Lung (tissue), 12 donors: ENCODE measurements around the gene IL21R. TPM values are rescaled to one million over a fixed set of nuclear protein-coding genes. Genes with fewer than 3 reads are reported as not detected.

Experiments used
- ATAC-seq: fragments of 200-7000 bp; cut with Tn5 transposase; one replicate; pipeline ENCODE4 v1.9.1; 2020; ENCODE audit warnings: moderate number of reproducible peaks; ENCODE audit not compliant: insufficient read depth, low FRiP score
- DNase-seq, 3 donors: peaks; one replicate each; pipeline ENCODE4 v3.0.0-alpha.2; 2013 to 2017
- H3K27ac ChIP-seq, 2 donors: one replicate each; pipeline ENCODE4 v1.5.1; 2013; ENCODE audit warnings: mild to moderate bottlenecking in 2 of 2, moderate library complexity in 2 of 2, control low read depth in 1 of 2, inconsistent platforms in 1 of 2, low read depth in 1 of 2, low read length in 1 of 2
- H3K27me3 ChIP-seq, 3 donors: one replicate each; pipeline ENCODE4 v1.5.1; 2013; ENCODE audit warnings: low read length in 2 of 3; ENCODE audit not compliant: control insufficient read depth in 3 of 3, insufficient read depth in 3 of 3
- H3K36me3 ChIP-seq, 4 donors: one replicate each; pipeline ENCODE4 v1.5.1; 2013; ENCODE audit warnings: low read length in 4 of 4, mild to moderate bottlenecking in 1 of 4, moderate library complexity in 1 of 4; ENCODE audit not compliant: control insufficient read depth in 4 of 4, insufficient read depth in 4 of 4
- H3K4me1 ChIP-seq, 5 donors: one replicate each; pipeline ENCODE4 v1.5.1; 2013; ENCODE audit warnings: low read length in 5 of 5, mild to moderate bottlenecking in 2 of 5, moderate library complexity in 1 of 5; ENCODE audit not compliant: control insufficient read depth in 5 of 5, insufficient read depth in 5 of 5
- H3K4me3 ChIP-seq: one replicate; pipeline ENCODE4 v1.5.1; 2013; ENCODE audit warnings: mild to moderate bottlenecking, control low read depth, moderate library complexity
- H3K9ac ChIP-seq, 2 donors: one replicate each; pipeline ENCODE4 v1.5.1; 2013; ENCODE audit warnings: low read length in 2 of 2, control low read depth in 1 of 2; ENCODE audit not compliant: insufficient read depth in 1 of 2
- H3K9me3 ChIP-seq, 4 donors: one replicate each; pipeline ENCODE4 v1.5.1; 2013; ENCODE audit warnings: low read length in 3 of 4, mild to moderate bottlenecking in 1 of 4, moderate library complexity in 1 of 4; ENCODE audit not compliant: control insufficient read depth in 4 of 4, insufficient read depth in 3 of 4
- WGBS, 2 donors: extraction: QIAGEN DNeasy Blood & Tissue Kit; methylation state at CpG; one replicate each; pipeline ENCODE4 v1.1.7; 2013; 5-methylcytosine and 5-hydroxymethylcytosine counted together
- polyA plus RNA-seq, 2 donors: library from polyadenylated mRNA; stranded (reverse); fragments of 200-250 nt; gene quantifications; one replicate each; pipeline ENCODE4 v1.2.1, GENCODE V29; 2013
- total RNA-seq, 2 donors: library from RNA; depleted of rRNA in 1 of 2; stranded (reverse); fragments of >200 nt in 1 of 2; gene quantifications; one replicate each; pipeline ENCODE4 v1.2.1, GENCODE V29; 2014 to 2021
- TF ChIP-seq, protein P1 (sequence below): IDR thresholded peaks from 2 replicates; pipeline ENCODE4 v1.5.1; 2012; ENCODE audit warnings: mild to moderate bottlenecking; ENCODE audit errors: control extremely low read depth, extremely low read depth
- donor health status: control.
- donor health status: control.
- donor health status: Bipolar disorder and iron deficiency.
- donor health status: healthy.
- donor health status: DM: yes; HTN: yes; CAD: no.

IL21R gene
- total and polyA plus RNA-seq, 4 donors: 1.0 to 6.3 (median 4.0) TPM

DNA sequence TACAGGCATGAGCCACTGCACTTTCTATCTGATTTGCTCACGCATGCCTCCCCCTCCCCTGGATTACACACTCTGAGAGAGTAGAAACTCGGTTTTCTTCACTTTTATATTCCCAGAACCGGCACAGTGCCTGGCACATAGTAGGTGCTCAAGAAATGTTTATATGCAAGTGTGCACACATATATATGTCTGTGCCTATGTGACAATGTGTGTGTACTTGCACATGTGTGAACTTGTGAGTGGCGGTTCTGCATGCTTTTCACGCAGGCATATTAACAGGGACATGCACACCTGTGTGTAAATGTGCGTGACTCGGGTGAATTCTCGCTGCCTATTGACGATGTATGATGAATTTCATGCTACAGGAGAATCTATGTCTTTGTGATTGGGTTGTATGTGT lies 22.1 kb upstream of the IL21R start:
- Histone ChIP-seq H3K4me3 (no peak overlapping the region), H3K4me1 (peaks cover 0 to 3% (median 0%) of the 10 kb centered on the region in 5 donors), H3K27ac (no peak overlapping the region), H3K9ac (no peak overlapping the region), H3K27me3 (no peaks in the 10 kb centered on the region), H3K9me3 (peaks cover 0 to 15% (median 1%) of the 10 kb centered on the region in 4 donors), H3K36me3 (no peaks in the 10 kb centered on the region)
- TF ChIP-seq, protein P1, sequence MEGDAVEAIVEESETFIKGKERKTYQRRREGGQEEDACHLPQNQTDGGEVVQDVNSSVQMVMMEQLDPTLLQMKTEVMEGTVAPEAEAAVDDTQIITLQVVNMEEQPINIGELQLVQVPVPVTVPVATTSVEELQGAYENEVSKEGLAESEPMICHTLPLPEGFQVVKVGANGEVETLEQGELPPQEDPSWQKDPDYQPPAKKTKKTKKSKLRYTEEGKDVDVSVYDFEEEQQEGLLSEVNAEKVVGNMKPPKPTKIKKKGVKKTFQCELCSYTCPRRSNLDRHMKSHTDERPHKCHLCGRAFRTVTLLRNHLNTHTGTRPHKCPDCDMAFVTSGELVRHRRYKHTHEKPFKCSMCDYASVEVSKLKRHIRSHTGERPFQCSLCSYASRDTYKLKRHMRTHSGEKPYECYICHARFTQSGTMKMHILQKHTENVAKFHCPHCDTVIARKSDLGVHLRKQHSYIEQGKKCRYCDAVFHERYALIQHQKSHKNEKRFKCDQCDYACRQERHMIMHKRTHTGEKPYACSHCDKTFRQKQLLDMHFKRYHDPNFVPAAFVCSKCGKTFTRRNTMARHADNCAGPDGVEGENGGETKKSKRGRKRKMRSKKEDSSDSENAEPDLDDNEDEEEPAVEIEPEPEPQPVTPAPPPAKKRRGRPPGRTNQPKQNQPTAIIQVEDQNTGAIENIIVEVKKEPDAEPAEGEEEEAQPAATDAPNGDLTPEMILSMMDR: no peak
- 92 to 96% methylated on average over 9 of the region's 9 CpGs for WGBS, 2 donors
- ATAC-seq (no peak), DNase-seq (no peak)

DNA sequence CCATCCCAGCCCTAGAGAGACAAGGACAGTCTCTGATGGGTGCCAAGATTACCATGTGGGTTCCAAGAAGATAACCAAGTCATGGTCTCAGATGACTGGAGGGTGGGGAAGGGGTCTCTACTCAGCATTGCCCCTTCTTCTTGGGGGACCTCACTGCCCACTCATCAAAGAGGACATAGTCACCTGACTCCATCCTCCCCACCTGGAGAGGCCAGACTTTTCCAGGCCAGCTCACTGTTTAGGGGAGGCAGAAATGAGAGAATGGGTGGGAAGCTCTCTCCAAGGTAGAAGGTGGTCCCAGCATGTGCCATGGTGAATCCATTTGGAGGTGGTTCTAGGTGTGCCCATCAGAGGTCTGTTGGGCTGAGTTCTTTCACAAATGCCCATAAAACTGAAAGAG lies 20.7 kb upstream of the IL21R start:
- DNase-seq (no peak), ATAC-seq (no peak)
- Histone ChIP-seq H3K4me1 (no peaks in the 10 kb centered on the region), H3K27ac (no peak overlapping the region), H3K36me3 (no peaks in the 10 kb centered on the region), H3K4me3 (no peak overlapping the region), H3K9me3 (peaks cover 0 to 15% (median 1%) of the 10 kb centered on the region in 4 donors), H3K9ac (no peak overlapping the region), H3K27me3 (no peaks in the 10 kb centered on the region)
- TF ChIP-seq, protein P1: no peak

DNA sequence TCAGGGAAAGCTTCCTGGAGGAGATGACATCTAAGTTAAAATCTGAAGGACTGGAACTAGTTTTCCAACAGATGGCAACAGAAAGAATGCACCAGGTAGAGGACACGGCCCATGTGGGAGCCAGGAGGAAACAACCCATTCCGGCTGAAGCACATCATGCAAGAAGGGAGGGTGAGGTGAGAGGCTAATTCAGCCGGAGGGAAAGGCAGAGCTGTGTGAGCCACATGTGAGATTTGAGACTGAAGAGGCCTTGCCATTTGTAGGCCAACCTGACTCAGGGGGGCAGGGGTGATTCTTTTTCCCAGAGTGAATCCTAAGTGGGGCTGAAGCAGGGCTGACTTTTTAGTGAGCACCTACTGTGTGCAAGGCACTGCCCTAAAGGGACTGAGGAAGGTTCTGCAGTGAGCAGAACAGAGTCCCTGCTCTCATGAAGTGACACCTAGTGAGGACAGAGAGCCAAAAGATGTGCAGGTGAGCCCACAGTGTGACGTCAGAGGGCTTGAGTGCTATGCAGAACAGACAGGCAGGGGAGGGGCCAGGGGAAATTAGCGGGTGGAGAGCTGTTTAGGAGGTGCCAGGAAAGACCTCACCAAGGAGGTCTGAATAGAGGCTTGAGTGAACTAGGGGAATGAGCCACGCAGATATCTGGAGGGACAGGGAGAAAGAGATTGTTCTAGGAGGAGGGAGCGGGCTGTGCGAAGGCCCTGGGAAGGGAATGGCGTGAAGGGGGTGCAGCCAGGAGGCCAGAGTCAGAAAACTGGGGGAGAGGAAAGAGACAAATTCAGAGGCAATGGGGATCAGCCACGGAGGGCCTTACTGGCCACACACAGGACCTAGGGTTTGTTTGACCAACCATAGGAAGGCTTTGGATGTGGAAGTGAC lies 19.8 kb upstream of the IL21R start:
- H3K36me3 ChIP-seq: no peaks in the 10 kb centered on the region
- no peak overlapping the region for H3K9ac ChIP-seq
- H3K27ac ChIP-seq: no peak overlapping the region
- no peak overlapping the region for H3K4me3 ChIP-seq
- peaks cover 0 to 16% (median 1%) of the 10 kb centered on the region in 4 donors for H3K9me3 ChIP-seq
- ATAC-seq: no peak
- H3K27me3 ChIP-seq: no peaks in the 10 kb centered on the region
- DNase-seq: no peak
- TF ChIP-seq, protein P1: no peak
- WGBS, 2 donors: 84 to 90% methylated on average over 10 of the region's 10 CpGs
- H3K4me1 ChIP-seq: no peaks in the 10 kb centered on the region
